CD4-positive, alpha-beta T cell treated with Interleukin-15 for 4 hours (primary cell): Measurements from ENCODE around the gene ABCA13.

Source experiments
- DNase-seq: peaks from one replicate; pipeline ENCODE4 v3.0.0-alpha.2; 2020; ENCODE audit warnings: low spot score

Gene ABCA13

GRCh38 chr7:48381571-48381970, 210.3 kb downstream of the ABCA13 start:
- DNase-seq = no peak

- DNase-seq = no peak
Observed at GRCh38 chr7:48384180-48384752, 213.0 kb downstream of the ABCA13 start.

DNA sequence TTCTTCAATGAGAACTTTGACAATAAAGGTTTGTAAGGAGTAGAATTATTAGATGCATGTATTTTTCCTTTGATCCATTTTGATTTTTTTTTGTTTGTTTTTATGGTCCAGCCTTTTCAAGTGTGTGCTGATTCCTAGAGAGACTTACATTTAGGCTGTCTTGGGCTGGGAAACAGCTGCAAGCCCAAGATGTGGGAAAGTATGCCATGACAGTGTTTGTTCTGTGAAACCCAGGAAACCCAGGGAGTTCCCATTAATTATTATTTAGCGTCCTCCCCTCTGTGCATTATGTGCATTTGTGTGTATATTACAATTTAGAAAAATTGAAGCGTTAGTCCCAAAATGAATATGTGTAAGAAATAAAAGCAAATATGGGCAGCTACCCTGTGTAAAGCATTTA, 216.7 kb downstream of the ABCA13 start:
- DNase-seq = no peak

DNA sequence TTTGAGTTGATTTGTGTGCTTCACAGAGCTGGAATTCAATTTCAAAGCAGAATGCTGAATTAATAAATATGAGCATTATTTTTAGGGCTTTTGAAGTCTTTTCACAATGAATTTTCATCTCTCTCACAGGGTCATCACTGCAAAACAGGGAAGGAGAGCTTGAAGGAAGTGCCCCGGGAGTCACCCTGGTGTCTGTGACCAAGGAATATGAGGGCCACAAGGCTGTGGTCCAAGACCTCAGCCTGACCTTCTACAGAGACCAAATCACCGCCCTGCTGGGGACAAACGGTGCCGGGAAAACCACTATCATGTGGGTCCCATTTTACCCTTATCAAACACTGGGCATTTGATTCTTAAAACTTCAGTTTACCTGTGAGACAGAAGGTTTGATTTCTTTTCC, 217.7 kb downstream of the ABCA13 start:
- no peak for DNase-seq

- DNase-seq = no peak
Observed at GRCh38 chr7:48389977-48390376, 218.7 kb downstream of the ABCA13 start.

GRCh38 chr7:48390388-48391327, 219.4 kb downstream of the ABCA13 start:
- DNase-seq = no peak

GRCh38 chr7:48398191-48398590, 226.9 kb downstream of the ABCA13 start:
- DNase-seq = no peak

DNA sequence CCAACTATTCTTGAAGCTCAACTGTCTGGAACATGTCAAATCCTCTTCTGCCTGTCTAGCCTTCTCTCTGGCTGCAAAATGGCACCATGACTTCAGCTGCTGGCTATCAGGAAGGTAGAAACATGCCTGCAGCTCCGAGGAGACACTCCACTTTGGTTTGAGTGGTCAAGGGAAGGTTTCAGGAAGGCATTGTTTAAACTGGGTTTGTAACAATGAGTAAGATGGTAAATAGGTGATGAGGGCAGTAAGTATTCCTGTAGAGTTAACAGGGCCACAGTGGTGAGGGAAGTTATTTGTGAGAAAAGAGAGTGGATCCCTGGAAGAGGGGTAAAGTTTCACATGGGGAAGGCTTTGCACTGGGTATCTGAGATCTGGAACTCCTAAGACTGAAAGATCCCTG, 231.5 kb downstream of the ABCA13 start:
- no peak for DNase-seq

GRCh38 chr7:48408731-48409130, 237.5 kb downstream of the ABCA13 start:
- no peak for DNase-seq

DNA sequence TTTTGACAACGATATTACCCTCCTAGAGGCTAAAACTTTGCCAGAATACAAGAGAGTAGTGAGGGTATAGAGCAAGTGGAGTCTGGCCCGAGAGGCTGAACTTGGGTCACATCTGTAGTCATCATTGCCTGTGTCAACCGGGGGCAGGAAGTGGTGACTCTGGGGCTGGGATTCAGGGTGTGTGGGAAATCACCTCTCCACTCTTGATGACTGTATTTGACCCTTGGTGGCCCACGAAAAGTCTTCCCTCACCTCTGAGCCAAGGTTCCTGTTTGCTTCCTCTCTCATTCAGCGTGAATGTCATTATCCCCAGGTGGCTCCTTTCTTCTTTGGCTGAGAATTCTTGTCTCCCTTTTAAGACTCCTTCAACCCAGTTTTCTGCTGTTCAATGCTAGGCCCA, 240.4 kb downstream of the ABCA13 start:
- DNase-seq = no peak

- DNase-seq = no peak
Observed at GRCh38 chr7:48414011-48414732, 242.9 kb downstream of the ABCA13 start.

- DNase-seq = no peak
Observed at GRCh38 chr7:48416327-48416908, 245.2 kb downstream of the ABCA13 start.

DNA sequence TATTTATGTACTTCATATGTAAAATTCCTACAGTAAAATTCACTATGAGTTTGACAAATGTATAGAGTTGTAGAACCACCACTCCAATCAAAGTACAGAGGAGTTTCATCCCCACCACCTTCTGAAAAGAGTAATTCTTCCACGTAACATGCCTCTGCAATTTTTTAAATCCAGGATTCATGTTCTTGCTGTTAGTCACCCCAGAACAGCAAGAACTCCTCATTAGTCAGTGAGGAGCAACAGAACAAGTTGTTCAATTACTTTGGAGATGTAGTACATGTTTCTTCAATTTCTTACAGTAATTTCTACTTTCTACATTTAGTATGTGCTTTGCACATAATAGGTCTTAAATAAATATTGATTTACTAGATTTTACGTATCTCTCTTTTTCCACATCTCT, 248.1 kb downstream of the ABCA13 start:
- no peak for DNase-seq

- no peak for DNase-seq
Observed at GRCh38 chr7:48420206-48420605, 248.9 kb downstream of the ABCA13 start.

GRCh38 chr7:48421357-48421756, 250.1 kb downstream of the ABCA13 start:
- DNase-seq = no peak

DNA sequence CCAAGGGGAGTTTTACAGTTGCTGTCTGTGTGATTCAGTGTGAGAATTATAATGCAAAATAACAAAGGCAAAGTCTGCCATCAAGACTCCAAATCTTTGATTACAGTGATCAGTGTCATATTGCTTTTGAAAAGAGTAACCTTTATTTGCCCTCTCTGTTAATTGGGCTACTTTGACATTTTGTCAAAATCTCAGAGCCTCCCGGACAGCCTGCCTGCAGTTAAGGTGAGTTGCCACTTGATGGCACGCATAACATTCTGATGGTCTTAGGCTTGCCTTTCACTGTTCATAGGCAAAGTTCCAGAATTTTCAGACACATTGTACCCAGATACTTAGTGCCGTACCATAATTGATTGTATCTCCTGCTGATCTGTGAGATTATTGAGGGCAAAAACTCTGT, 253.5 kb downstream of the ABCA13 start:
- no peak for DNase-seq

DNA sequence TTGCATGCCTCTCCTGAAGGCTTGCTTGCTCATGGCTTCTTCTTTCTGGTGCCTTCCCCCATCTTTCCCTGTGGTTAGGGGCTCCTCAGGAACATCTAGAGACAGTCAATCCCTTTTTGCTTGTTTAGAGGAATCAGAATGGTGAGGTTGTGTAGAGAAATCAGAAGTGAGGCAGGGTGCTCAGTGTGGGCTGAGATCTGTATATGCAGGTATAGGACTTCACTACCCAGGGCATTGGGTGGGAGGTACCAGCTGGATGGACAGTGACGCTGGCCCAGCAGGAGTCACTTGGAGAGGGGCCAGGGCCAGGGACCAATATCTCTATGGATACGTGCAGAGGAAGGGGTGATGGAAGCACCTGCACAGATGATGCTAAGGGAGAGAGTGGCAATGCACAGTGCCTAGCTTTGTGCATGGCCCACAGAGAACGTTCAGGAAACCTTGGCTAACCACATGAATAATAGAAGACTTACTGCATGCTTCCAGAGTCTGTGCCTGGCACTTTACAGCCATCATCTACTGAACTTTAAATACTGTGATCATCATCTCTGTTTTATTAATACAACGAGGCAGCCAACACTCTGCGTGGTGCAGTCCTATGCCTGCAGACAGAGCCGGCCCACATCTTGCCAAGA, 255.2 kb downstream of the ABCA13 start:
- DNase-seq = no peak

DNA sequence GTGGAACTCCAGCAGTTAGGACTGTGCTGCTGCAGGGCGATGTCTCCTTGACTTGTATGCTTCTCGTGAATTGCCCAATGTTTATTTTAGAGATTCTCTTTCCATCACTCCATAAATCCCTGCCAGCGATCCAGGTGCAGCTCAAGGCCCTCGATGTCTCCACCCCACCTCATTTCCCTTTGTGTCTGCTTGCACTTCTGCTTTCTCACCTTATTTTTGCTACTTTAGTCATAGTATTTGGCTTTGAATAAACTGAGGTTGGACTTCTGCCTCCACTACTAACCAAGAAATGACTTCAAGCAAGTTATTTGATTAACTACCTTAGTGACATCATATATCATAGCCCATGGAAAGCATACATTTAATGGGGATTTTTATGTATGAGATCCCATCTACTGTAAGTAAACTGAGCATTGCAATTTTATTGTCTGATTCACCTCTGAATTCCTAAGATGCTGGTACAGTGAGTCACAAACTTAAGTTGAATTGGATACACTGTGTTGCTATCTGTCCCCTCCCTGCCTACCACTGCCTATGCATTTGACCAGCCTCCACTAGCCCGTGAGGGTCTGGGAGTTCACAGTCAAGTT, 255.8 kb downstream of the ABCA13 start:
- DNase-seq = no peak

DNA sequence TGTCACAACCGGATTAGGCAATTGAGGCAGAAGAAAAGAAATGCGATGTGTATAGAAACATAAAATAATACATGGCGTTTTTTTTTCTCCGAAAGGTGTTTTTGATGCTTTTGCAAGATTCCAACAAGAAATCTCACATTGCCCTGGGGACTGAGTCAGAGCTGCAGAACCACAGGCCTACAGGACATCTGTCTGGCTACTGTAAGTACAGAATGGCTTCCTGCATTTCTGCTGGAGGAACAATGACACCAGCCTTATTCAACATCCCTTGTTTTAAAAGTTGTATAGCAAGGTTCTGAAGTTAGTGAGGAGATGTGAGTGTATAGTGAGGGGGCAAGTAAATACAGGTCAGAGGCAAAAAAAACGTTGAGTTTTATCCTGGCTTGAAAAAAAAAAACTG, 256.4 kb downstream of the ABCA13 start:
- DNase-seq = no peak

DNA sequence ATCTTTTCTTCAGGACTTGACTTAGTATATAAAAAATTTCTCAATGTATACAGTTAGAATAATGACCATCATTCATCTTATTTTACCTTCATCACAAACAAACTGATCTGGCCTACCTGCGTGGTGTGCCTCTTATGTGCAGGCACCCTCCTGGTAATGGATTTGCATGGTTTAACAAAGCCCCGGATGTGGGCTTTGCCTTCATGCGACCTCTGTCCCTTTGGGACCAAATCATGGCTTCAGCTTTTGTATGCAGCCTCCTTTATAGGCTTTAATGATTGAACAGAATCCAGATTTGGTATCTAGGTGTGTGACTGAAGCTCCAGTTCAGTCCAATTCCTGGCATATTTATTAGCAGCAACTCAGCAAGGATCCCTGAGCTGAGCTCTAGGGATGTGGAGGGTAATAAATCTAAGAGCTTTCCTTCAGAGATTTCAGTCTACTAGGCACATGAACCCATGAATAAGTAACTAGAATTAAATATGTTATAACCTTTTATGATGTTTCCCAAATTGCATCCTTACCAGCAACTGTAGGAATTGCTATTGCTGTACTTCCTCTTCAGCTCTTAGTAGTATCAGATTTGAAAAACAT, 256.9 kb downstream of the ABCA13 start:
- DNase-seq = no peak

- no peak for DNase-seq
Observed at GRCh38 chr7:48429117-48429516, 257.9 kb downstream of the ABCA13 start.
